HCT116 (cell line): ENCODE measurements around the gene ARCN1.

Source experiments
- CEBPB ChIP-seq: IDR thresholded peaks from 2 replicates; pipeline ENCODE4 v1.6.1; 2012; ENCODE audit warnings: low read depth
- EZH2phosphoT487 ChIP-seq: fragments of 200-600 bp; IDR thresholded peaks from 2 replicates; pipeline ENCODE4 v1.6.1; 2018; ENCODE audit warnings: antibody characterized with exemption, borderline replicate concordance
- MAX ChIP-seq: IDR thresholded peaks from 2 replicates; pipeline ENCODE4 v1.6.1; 2012
- POLR2A ChIP-seq: IDR thresholded peaks from 2 replicates; pipeline ENCODE4 v1.7.0; 2011; ENCODE audit warnings: borderline replicate concordance; ENCODE audit not compliant: insufficient read depth, insufficient read length; ENCODE audit errors: extremely low read depth
- POLR2AphosphoS5 ChIP-seq: IDR thresholded peaks from 2 replicates; pipeline ENCODE4 v1.6.1; 2011; ENCODE audit warnings: mild to moderate bottlenecking, low read depth, low read length, moderate library complexity
- RAD21 ChIP-seq: IDR thresholded peaks from 2 replicates; pipeline ENCODE4 v1.6.1; 2012; ENCODE audit warnings: low read depth, mild to moderate bottlenecking
- REST ChIP-seq: IDR thresholded peaks from 2 replicates; pipeline ENCODE4 v1.6.1; 2012; ENCODE audit warnings: low read depth
- SP1 ChIP-seq: IDR thresholded peaks from 2 replicates; pipeline ENCODE4 v1.6.1; 2012; ENCODE audit warnings: low read depth
- YY1 ChIP-seq: IDR thresholded peaks from 2 replicates; pipeline ENCODE4 v1.6.1; 2011; ENCODE audit warnings: low read length, low read depth, moderate library complexity, mild to moderate bottlenecking; ENCODE audit not compliant: insufficient replicate concordance; ENCODE audit errors: extremely low read depth
- ZNF274 ChIP-seq: fragments of 200-500 bp; sonication (Bioruptor generic); IDR thresholded peaks from 2 replicates; pipeline ENCODE4 v1.6.1; 2014; ENCODE audit warnings: mild to moderate bottlenecking, low read depth, low read length, inconsistent platforms
- TF ChIP-seq, protein P1 (sequence below), 3 experiments: fragments of 200-600 bp in 1 of 3; sonication (generic) in 1 of 3; IDR thresholded peaks in 2 of 3; conservative IDR thresholded peaks in 1 of 3; 2 replicates each; pipeline ENCODE4 v1.5.1; 2012 to 2017; ENCODE audit warnings: low read depth in 2 of 3, low read length in 2 of 3, antibody characterized with exemption in 1 of 3, borderline replicate concordance in 1 of 3, control low read depth in 1 of 3, mild to moderate bottlenecking in 1 of 3, mixed read lengths in 1 of 3, mixed run types in 1 of 3, moderate library complexity in 1 of 3; ENCODE audit not compliant: insufficient read depth in 1 of 3
- TF ChIP-seq, protein P2 (sequence below): IDR thresholded peaks from 2 replicates; pipeline ENCODE4 v1.6.1; 2012

DNA sequence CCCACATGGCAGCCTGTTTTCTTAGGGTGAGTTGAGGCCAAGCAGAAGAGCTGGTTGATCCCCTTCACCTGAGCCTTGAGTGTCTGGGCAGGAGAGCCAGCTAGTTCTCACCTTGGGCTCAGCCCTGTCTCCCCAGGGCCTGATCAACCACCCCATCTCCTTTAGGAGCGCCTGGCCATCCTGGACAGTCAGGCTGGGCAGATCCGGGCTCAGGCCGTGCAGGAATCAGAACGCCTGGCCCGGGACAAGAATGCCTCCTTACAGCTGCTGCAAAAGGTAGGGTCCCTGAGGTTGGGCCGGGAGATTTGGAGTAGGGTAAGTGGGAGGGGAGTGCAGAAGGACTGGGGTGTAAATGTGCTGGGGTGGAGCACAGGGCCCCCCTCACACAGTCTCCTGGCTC lies 66.5 kb downstream of the ARCN1 start:
- TF ChIP-seq, protein P1, sequence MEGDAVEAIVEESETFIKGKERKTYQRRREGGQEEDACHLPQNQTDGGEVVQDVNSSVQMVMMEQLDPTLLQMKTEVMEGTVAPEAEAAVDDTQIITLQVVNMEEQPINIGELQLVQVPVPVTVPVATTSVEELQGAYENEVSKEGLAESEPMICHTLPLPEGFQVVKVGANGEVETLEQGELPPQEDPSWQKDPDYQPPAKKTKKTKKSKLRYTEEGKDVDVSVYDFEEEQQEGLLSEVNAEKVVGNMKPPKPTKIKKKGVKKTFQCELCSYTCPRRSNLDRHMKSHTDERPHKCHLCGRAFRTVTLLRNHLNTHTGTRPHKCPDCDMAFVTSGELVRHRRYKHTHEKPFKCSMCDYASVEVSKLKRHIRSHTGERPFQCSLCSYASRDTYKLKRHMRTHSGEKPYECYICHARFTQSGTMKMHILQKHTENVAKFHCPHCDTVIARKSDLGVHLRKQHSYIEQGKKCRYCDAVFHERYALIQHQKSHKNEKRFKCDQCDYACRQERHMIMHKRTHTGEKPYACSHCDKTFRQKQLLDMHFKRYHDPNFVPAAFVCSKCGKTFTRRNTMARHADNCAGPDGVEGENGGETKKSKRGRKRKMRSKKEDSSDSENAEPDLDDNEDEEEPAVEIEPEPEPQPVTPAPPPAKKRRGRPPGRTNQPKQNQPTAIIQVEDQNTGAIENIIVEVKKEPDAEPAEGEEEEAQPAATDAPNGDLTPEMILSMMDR (IDR thresholded peaks at IDR 0.05 in 2 of 3, conservative IDR thresholded peaks at IDR 0.05 in 1 of 3; ENCODE audit: borderline replicate concordance in 1 of 3, insufficient read depth in 1 of 3, low read depth in 2 of 3, low read length in 2 of 3): no peak
- no peak for TF ChIP-seq YY1
- no peak for TF ChIP-seq RAD21
- no peak for TF ChIP-seq ZNF274
- TF ChIP-seq CEBPB: no peak
- no peak for TF ChIP-seq EZH2phosphoT487
- no peak for TF ChIP-seq SP1
- no peak for TF ChIP-seq POLR2A
- TF ChIP-seq MAX: no peak
- TF ChIP-seq, protein P2, sequence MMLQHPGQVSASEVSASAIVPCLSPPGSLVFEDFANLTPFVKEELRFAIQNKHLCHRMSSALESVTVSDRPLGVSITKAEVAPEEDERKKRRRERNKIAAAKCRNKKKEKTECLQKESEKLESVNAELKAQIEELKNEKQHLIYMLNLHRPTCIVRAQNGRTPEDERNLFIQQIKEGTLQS: no peak
- TF ChIP-seq REST: no peak
- no peak for TF ChIP-seq POLR2AphosphoS5
